NCI-H187 treated with DMSO at 0.1 percent for 48 hours (cell line): ENCODE measurements around the gene ACOX2.
A peak's percentile ranks its signal among the peaks of the same experiment; 100 is the strongest.

ENCODE experiments used
- DNase-seq: peaks from one replicate; lab custom pipeline; 2025; lab: John Stamatoyannopoulos, UW

ACOX2 gene

GRCh38 chr3:58502872-58503271, 34.1 kb downstream of the ACOX2 start:
- DNase-seq = no peak

DNA sequence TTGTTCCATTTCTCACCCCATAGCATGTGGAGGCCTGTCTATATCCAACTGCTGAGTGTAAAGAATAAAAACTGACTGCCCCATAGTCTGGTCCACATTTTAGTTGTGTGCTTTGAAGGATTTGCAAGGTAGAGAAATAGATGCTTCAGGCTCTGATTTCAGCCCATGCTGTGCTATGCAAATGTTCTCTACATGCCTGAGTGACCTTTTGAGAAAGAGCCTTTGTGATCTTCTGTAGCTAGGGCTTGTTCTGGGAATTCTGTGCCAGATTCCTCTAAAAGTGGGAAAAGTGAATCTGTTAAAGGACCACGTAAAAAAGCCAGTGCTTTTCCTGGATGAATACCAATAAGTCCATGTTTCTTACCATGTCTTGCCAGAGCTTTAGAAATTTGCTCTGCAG, 39.9 kb downstream of the ACOX2 start:
- DNase-seq = peak; percentile 15

DNA sequence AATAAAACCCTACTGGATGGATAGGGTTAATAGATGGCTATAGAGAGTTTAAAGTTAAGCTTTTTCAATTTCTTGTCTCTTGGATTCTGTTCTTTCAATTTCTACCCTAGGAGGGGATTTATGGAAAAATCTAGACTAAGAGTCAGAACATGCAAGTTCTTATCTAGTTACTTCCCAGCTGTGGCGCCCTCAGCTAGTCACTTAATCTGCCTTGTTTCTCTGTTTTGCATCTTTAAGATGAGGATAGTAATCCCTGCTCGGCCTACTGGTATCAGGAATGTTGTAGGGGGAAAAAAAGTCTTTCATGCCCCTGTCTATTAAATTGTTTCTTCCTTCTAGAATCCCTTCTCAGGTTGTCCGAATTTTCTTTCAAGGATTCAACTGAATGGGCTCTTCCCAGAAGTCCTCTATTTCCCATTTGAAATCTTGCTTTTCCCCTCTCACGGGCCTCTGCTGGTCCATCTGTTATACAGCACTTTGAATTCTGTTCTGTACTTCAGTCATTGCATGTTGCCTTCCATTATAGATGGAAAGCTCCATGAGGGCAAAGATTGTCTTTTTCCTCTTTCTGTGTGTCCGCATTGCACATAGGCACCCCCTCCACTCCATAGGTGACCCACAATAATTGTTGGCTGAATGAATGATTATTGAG, 40.7 kb downstream of the ACOX2 start:
- DNase-seq = no peak

DNA sequence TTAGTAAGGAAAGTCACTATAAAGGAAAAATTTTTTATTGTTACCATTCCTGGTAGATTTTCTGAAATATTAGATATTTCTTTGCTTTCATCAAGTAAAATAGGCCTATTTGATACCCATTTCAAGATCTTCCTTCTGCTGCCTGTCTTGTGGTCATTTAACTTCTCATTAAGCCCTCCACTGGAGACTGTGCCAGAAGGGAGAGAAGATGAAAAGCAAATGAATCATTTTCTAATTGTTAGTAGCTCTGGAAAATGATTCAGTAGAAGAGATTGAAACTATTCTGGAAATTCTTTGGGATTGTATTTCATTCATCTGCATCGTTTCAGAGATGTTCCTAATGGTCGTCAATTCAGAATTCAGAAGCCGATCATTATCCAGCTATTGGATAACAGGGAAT, 41.9 kb downstream of the ACOX2 start:
- DNase-seq = no peak

DNA sequence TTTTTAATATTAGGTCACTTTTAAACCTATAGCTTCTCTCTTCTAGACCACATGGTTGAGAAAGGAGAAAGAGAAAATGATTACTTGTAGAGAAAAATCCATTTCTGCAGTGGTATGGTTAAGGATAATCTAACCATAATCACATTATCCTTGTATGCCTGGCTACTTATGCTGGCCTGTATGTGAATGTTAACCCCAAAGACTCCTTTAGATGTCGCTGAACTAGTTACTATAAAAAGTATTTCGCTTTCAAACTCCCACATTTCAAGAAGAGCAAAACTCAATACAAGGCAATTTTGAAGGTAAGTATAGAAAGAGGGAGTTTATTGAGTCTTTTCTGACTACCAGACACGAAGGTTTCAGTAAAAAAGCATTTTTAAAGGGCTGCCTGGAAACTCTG, 42.9 kb downstream of the ACOX2 start:
- no peak for DNase-seq

DNA sequence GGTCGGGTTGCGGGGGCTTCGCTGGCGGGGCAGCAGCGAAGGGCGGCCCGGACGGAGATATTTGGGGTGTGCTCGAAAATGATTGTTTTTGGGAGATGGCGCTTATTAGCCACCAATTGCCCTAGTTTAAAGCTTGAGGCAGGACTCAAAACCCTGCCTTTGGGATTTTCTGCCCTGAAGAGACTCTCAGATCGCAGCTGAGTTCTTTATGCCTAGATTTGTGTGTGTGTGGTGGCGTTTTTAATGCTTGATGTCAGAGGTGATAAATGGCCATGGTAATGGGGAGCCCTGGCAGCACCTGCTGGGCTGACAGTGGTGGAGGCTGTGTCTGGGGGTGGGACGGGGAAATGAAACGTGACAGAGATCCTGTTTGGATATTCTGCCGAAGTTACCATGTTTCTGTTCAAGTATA, 44.5 kb downstream of the ACOX2 start:
- DNase-seq = no peak

- DNase-seq = peak; percentile 20
Observed at GRCh38 chr3:58491506-58492402, 45.2 kb downstream of the ACOX2 start, which contains the start of gene KCTD6. Gene KCTD6, plus strand, starts transcription at chr3:58492096. Its CDS starts 6,660 bp downstream, at chr3:58498756.

DNA sequence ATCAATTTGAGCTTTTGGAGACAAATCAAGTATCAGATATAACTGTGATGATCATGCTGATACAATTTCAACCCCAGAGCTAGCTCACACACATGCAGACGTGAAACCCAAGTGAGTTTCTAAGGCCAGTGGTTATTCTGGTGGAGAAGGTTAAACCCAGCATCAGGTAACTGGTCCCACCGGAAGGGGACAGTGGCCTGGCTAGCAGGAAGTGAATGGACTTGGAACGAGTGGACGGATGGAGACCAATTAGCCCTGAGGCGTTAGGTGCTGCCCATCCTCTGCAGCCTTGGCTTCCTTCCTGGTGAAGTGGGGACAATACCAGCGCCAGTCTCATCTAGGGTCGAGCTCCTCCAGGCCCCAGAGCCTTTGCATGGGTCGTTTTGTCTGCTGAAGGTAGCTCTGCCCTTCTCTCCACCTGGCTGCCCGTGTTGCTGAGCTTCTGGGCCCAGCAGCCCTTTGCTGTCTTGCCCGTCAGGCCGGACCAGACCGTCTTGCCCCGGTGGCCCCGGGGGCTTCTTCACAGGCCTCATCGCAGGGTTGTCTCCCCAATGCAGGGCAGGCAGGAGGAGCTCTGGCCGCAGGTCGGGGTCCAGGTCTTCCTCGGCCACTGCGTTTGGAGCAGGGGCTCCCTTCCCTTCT, 46.0 kb downstream of the ACOX2 start:
- DNase-seq = no peak

GRCh38 chr3:58488967-58489366, 48.0 kb downstream of the ACOX2 start:
- DNase-seq = no peak

- DNase-seq = no peak
Observed at GRCh38 chr3:58487140-58487886, 49.7 kb downstream of the ACOX2 start.

DNA sequence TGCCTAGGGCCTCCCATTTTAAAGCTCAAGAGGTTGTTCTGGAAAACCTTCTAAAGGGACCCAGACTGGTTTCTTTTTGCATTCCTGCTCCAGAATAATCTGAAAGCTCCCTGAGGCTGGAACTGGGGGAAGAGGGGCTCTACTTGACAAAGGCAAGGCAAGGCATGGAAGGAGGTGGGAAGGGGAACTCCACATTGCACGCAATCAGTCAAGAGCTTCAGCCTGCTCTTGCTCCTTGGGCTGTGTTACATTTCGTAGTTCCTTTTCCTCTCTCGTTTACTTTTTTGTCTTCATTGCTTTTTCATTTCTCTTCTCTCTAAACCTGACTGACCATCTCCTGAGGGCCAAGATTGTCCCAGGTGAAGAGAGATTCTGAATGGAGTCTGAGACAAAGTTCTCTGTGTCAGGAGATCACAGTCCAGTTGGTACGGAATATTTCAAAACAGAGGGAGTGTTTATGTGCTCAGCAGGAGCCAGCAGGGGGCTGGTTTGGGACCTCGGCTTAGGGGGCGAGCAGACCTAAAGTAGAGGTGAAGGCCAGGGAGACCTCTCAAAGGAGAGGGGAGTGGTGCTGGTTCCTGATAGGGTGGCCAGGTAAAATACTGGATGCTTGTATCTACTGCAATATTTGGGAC, 51.1 kb downstream of the ACOX2 start:
- DNase-seq = no peak

DNA sequence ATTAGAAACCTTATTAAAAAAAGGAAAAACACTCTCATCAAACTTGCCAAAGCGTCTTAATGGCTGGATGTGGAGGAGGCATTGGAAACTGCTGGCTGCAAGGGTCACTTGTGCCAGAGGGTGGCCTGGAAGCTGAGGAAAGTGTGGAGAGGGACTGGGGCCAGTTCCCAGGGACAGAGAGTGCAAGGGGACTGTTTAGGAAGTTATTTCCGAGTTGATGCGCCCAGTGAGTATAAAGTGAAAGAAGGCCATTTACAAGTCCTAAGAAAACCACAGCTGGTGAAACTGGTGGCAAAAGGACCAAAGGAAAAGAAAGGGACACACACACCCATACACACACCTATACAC, 52.3 kb downstream of the ACOX2 start:
- no peak for DNase-seq

- no peak for DNase-seq
Observed at GRCh38 chr3:58484045-58484721, 52.8 kb downstream of the ACOX2 start.

- no peak for DNase-seq
Observed at GRCh38 chr3:58482917-58483636, 53.9 kb downstream of the ACOX2 start.

GRCh38 chr3:58480309-58480708, 56.7 kb downstream of the ACOX2 start:
- no peak for DNase-seq

GRCh38 chr3:58478781-58479180, 58.2 kb downstream of the ACOX2 start:
- DNase-seq = no peak

GRCh38 chr3:58474967-58475578, 61.9 kb downstream of the ACOX2 start:
- no peak for DNase-seq

GRCh38 chr3:58474348-58474911, 62.6 kb downstream of the ACOX2 start:
- no peak for DNase-seq

DNA sequence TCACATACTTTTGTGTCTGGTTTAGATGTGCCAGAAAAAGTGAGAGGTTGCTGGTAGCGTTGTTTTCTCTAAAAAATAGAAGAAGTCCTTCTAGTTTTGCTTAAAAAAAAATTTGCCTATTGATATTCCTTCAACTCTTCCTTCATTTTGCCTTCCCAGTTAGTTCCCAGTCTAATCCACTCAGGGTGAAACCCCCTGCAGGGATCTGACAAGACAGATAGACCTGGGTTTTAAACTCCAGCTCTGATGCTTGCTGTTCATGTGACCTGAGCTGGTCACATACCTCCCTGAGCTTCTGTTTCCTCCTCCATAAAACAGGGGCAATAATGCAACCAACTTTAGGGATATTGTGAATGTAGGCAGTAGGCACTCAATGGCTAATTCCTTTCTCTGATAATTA, 63.7 kb downstream of the ACOX2 start:
- DNase-seq = no peak
